Upper lobe of right lung (tissue), 1 donor: ENCODE data around the gene HSF2. TPM values are rescaled to one million over a fixed set of nuclear protein-coding genes. Genes with fewer than 3 reads are reported as not detected.

Experiments
- ATAC-seq: fragments of 200-7000 bp; cut with Tn5 transposase; one replicate; pipeline ENCODE4 v1.9.1; 2020; ENCODE audit warnings: mild to moderate bottlenecking, moderate library complexity
- DNase-seq: peaks from one replicate; pipeline ENCODE4 v3.0.0-alpha.2; 2020
- H3K27ac ChIP-seq: fragments of 200-600 bp; one replicate; pipeline ENCODE4 v1.8.0; 2022
- H3K27me3 ChIP-seq: fragments of 200-600 bp; one replicate; pipeline ENCODE4 v1.8.0; 2022; ENCODE audit warnings: mild to moderate bottlenecking
- H3K36me3 ChIP-seq: fragments of 200-600 bp; one replicate; pipeline ENCODE4 v1.8.0; 2022
- H3K4me1 ChIP-seq: fragments of 200-600 bp; one replicate; pipeline ENCODE4 v1.8.0; 2022
- H3K4me3 ChIP-seq: fragments of 200-600 bp; one replicate; pipeline ENCODE4 v1.8.0; 2022; ENCODE audit warnings: mild to moderate bottlenecking
- H3K9me3 ChIP-seq: fragments of 200-600 bp; one replicate; pipeline ENCODE4 v1.8.0; 2022
- intact Hi-C: fragments of 100-400 bp; cut with DNase I; formaldehyde crosslinking; loops from one replicate; pipeline ENCODE4 v1.11.0; 2022
- total RNA-seq: library from RNA; stranded (reverse); fragmentation: NEBNext Ultra II Directional; extraction: Animal tissue kit (Norgen Biotek cat#: 25700); gene quantifications from one replicate; pipeline ENCODE4 v1.2.1, GENCODE V29; 2021
- TF ChIP-seq, protein P1 (sequence below): fragments of 200-600 bp; IDR thresholded peaks from one replicate; pipeline ENCODE4 v1.8.0; 2022; ENCODE audit warnings: antibody characterized with exemption
- donor health status: DM: no; HTN: yes; CAD: no; lungs with severe emphysema.

HSF2 gene
- total RNA-seq, 1 donor from 2014 or later, result 7.1 TPM

DNA sequence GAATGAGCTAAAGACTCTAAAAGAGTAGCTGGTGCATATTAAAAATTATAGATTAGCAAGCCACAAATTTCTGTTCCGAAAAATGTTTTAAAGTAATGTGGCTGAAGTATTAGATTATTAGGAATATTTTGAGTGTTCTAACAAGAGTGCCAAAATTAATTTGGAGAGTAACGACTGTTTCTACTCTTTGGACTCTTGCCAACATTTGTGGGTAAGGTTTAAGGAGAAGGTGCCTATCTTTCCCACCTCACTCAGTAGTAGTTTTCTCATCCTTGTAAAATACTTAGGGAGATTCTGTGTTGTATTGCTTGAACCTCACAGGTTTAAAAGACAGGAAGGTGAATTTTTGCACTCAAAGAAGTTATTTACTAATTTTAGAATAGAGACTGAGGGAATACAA is 5.0 kb downstream of the HSF2 start:
- Histone ChIP-seq H3K27ac (no peak overlapping the region), H3K27me3 (no peaks in the 10 kb centered on the region), H3K4me1 (peaks cover 14% of the 10 kb centered on the region), H3K4me3 (no peak overlapping the region), H3K36me3 (no peaks in the 10 kb centered on the region), H3K9me3 (no peaks in the 10 kb centered on the region)
- TF ChIP-seq, protein P1, sequence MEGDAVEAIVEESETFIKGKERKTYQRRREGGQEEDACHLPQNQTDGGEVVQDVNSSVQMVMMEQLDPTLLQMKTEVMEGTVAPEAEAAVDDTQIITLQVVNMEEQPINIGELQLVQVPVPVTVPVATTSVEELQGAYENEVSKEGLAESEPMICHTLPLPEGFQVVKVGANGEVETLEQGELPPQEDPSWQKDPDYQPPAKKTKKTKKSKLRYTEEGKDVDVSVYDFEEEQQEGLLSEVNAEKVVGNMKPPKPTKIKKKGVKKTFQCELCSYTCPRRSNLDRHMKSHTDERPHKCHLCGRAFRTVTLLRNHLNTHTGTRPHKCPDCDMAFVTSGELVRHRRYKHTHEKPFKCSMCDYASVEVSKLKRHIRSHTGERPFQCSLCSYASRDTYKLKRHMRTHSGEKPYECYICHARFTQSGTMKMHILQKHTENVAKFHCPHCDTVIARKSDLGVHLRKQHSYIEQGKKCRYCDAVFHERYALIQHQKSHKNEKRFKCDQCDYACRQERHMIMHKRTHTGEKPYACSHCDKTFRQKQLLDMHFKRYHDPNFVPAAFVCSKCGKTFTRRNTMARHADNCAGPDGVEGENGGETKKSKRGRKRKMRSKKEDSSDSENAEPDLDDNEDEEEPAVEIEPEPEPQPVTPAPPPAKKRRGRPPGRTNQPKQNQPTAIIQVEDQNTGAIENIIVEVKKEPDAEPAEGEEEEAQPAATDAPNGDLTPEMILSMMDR, result no peak
- no peak for ATAC-seq
- DNase-seq, result no peak
- intact Hi-C loops, result no loop called here

DNA sequence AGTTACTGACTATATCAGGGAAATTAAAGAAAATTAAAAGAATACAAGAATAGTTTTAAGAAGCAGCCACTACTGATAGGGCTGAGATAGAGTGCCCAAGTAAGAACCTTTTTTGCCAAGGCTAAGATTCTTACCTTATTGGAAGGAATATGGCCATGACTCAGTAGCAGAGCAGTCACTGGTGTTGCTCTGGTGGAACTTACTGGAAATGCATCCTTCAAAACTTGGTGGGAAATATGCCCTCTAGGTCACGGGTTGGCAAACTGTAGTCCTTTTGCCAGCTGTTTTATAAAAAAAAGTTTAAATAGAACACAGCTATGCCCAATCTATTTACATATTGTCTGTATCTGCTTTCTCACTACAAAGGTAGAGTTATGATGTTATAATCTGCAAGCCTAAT is 6.0 kb downstream of the HSF2 start:
- DNase-seq (no peak), ATAC-seq (no peak)
- Histone ChIP-seq H3K36me3 (no peaks in the 10 kb centered on the region), H3K4me3 (no peak overlapping the region), H3K27ac (no peak overlapping the region), H3K27me3 (no peaks in the 10 kb centered on the region), H3K4me1 (peaks cover 13% of the 10 kb centered on the region), H3K9me3 (no peaks in the 10 kb centered on the region)
- TF ChIP-seq, protein P1, result no peak
- intact Hi-C loops, result no loop called here

DNA sequence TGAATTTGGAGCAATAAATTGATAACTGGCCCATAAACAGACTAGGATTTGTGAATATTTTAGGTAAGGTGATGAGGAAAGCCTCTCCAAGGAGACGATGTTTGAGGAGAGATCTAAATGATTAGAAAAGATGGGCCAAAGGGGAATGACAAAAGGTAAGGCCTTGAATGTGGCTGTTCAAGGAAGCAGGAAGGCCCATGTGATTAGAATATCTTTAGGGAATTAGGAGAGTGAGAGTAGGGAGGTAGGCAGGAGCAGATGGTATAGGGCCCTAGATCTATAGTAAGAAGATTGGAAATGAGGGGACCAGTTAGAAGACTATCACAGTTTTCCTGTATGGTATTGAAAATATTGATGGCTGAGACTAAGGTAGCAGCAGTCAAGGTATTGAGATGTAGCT is 6.7 kb downstream of the HSF2 start:
- no peak for DNase-seq
- intact Hi-C loops, result no loop called here
- no peak for ATAC-seq

DNA sequence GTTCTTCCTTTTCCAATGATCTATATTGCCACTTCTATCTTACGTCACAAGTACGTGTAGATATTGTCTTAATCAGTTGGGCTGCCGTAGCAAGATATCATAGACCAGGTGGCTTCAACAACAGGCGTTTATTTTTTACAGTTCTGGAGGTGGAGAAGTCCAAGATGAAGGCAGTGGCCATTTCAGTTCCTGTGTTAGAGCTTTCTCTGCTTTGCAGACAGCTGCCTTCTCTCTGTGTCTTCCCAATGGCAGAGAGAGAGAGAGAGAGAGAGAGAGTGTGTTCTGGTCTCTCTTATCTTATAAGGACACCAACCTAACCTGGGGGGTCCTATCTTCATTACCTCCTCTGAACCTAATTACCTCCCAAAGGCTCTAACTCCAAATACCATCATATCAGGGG is 8.3 kb downstream of the HSF2 start:
- H3K9me3 ChIP-seq, result no peaks in the 10 kb centered on the region
- H3K27ac ChIP-seq, result no peak overlapping the region
- no peaks in the 10 kb centered on the region for H3K4me1 ChIP-seq
- H3K27me3 ChIP-seq, result no peaks in the 10 kb centered on the region
- DNase-seq, result no peak
- intact Hi-C loops, result no loop called here
- H3K4me3 ChIP-seq, result no peak overlapping the region
- TF ChIP-seq, protein P1, result no peak
- H3K36me3 ChIP-seq, result peaks cover 3% of the 10 kb centered on the region
- no peak for ATAC-seq

More for the DNA sequence above, 6.7 kb downstream of the HSF2 start:
- no peak overlapping the region for H3K4me3 ChIP-seq
- H3K27ac ChIP-seq, result no peak overlapping the region
- H3K27me3 ChIP-seq, result no peaks in the 10 kb centered on the region
- H3K4me1 ChIP-seq, result peaks cover 5% of the 10 kb centered on the region
- H3K36me3 ChIP-seq, result no peaks in the 10 kb centered on the region
- TF ChIP-seq, protein P1, result no peak
- no peaks in the 10 kb centered on the region for H3K9me3 ChIP-seq

DNA sequence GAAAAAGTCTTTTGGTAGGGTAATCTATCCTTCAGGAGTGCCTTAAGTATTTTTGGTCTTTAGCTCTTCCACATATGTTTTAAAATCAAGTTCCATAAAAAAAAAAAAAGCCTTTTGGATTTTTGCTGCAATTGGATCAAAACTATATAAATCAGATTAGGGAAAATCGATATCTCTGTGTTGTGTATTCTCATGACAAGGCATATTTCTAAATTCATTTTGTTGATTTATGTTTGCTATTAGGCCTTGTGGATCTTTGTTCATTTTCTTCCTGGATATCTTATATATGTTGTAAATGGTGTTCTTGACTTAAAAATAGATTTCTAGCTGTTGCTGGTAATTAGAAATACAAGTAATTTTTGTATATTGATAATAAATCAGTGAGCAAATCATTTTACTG is 8.8 kb downstream of the HSF2 start:
- H3K27me3 ChIP-seq, result no peaks in the 10 kb centered on the region
- H3K36me3 ChIP-seq, result peaks cover 9% of the 10 kb centered on the region
- ATAC-seq (no peak), DNase-seq (no peak)
- no peak overlapping the region for H3K27ac ChIP-seq
- H3K4me1 ChIP-seq, result no peaks in the 10 kb centered on the region
- no peak overlapping the region for H3K4me3 ChIP-seq
- TF ChIP-seq, protein P1, result no peak
- intact Hi-C loops, result no loop called here
- no peaks in the 10 kb centered on the region for H3K9me3 ChIP-seq
